Ishikawa (cell line): ENCODE data around the gene MGME1.

ENCODE experiments used
- CEBPB ChIP-seq: IDR thresholded peaks from 2 replicates; pipeline ENCODE4 v1.6.1; 2012
- CREB1 ChIP-seq: IDR thresholded peaks from 2 replicates; pipeline ENCODE4 v1.6.1; 2012; ENCODE audit warnings: low read depth
- EGR1 ChIP-seq: IDR thresholded peaks from 2 replicates; pipeline ENCODE4 v1.6.1; 2012
- EP300 ChIP-seq: IDR thresholded peaks from 2 replicates; pipeline ENCODE4 v1.6.1; 2012; ENCODE audit warnings: borderline replicate concordance
- FOXM1 ChIP-seq: IDR thresholded peaks from 2 replicates; pipeline ENCODE4 v1.6.1; 2012; ENCODE audit warnings: low read depth, borderline replicate concordance
- MAX ChIP-seq: IDR thresholded peaks from 2 replicates; pipeline ENCODE4 v1.6.1; 2012
- NFIC ChIP-seq: IDR thresholded peaks from 2 replicates; pipeline ENCODE4 v1.6.1; 2012
- RAD21 ChIP-seq: IDR thresholded peaks from 2 replicates; pipeline ENCODE4 v1.6.1; 2012; ENCODE audit warnings: low read depth
- REST ChIP-seq: IDR thresholded peaks from 2 replicates; pipeline ENCODE4 v1.6.1; 2012; ENCODE audit warnings: low read depth, mild to moderate bottlenecking
- TAF1 ChIP-seq: IDR thresholded peaks from 2 replicates; pipeline ENCODE4 v1.6.1; 2012; ENCODE audit warnings: low read depth, mild to moderate bottlenecking
- TCF12 ChIP-seq: IDR thresholded peaks from 2 replicates; pipeline ENCODE4 v1.6.1; 2012; ENCODE audit warnings: low read depth
- TEAD4 ChIP-seq: IDR thresholded peaks from 2 replicates; pipeline ENCODE4 v1.6.1; 2012
- YY1 ChIP-seq: IDR thresholded peaks from 2 replicates; pipeline ENCODE4 v1.6.1; 2012; ENCODE audit warnings: low read depth
- ZBTB7A ChIP-seq: IDR thresholded peaks from 2 replicates; pipeline ENCODE4 v1.6.1; 2012; ENCODE audit warnings: low read depth
- TF ChIP-seq, protein P1 (sequence below): IDR thresholded peaks from 2 replicates; pipeline ENCODE4 v1.6.1; 2012

Gene MGME1

DNA sequence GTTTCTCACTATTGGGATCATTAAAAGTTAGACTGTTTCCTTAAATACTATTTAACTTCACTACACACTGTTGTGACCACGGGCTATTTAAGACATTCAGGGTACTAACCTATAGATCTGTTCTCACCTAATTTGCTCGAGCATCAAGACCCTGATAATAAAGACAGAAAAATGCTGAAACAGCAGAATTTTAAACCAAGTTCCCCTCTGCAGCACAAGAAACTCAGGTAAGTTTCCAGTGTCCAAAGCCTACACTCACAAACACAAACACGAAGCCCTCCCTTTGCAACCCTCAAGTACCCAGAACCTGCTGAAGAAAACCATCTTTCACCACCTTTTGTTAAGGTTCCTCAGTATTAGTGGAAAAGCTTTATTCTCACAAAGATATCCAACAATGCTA lies 4.2 kb upstream of the MGME1 start:
- TF ChIP-seq YY1 (no peak), REST (no peak), TEAD4 (no peak), CEBPB (no peak), CREB1 (no peak), MAX (no peak), TCF12 (no peak), EP300 (no peak), TAF1 (no peak), FOXM1 (no peak), ZBTB7A (no peak), EGR1 (no peak), RAD21 (no peak), NFIC (no peak)
- TF ChIP-seq, protein P1, sequence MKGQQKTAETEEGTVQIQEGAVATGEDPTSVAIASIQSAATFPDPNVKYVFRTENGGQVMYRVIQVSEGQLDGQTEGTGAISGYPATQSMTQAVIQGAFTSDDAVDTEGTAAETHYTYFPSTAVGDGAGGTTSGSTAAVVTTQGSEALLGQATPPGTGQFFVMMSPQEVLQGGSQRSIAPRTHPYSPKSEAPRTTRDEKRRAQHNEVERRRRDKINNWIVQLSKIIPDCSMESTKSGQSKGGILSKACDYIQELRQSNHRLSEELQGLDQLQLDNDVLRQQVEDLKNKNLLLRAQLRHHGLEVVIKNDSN, result no peak

- no peak for TF ChIP-seq TAF1
- TF ChIP-seq FOXM1, result no peak
- no peak for TF ChIP-seq EP300
- no peak for TF ChIP-seq TEAD4
These were observed 3.6 kb upstream of the MGME1 start for GRCh38 chr20:17965042-17965697.

DNA sequence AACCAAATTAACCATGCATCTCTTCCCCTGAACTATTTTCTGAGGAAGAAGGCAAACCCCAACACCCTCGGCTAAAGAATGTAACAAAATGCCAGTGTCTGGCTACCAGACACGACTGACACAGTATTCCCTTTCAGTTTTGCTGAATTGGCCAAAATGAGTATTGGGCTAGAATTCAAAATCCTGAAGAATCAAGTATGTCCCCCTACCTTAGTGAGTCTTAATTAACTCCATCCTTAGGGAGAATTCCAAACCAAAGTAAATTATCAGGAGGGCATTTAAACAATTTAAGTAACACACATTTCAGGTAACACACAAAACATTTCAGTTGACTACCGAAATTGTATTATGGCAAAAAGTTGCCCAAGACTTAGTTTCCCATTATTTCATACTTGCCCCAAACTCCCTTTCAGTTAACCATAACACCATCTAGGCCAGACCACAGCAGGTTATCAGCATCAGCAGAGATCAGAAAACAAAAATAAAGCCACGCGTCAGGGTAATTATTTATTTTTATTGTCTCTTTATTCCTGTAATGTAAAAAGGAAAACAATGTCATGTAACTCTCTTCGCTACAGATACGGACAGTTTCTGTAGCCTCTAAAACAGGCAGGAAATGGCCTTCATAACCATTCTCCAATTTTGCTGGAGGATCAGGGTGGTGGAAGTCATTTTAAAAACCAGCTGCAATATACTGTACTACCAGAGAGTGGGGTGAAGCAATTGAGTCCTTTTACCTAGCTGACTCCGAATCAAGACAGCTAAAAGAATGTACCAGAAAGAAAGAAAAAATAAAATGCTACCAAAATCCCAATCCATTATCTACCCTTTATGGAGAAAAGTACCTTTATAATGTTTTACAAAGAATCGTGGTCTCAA lies 2.1 kb upstream of the MGME1 start:
- no peak for TF ChIP-seq CEBPB
- no peak for TF ChIP-seq EGR1
- TF ChIP-seq FOXM1, result no peak
- no peak for TF ChIP-seq ZBTB7A
- no peak for TF ChIP-seq NFIC

- TF ChIP-seq ZBTB7A, result no peak
- TF ChIP-seq REST, result no peak
- no peak for TF ChIP-seq EP300
These were observed 1.1 kb upstream of the MGME1 start for GRCh38 chr20:17967521-17968365.

DNA sequence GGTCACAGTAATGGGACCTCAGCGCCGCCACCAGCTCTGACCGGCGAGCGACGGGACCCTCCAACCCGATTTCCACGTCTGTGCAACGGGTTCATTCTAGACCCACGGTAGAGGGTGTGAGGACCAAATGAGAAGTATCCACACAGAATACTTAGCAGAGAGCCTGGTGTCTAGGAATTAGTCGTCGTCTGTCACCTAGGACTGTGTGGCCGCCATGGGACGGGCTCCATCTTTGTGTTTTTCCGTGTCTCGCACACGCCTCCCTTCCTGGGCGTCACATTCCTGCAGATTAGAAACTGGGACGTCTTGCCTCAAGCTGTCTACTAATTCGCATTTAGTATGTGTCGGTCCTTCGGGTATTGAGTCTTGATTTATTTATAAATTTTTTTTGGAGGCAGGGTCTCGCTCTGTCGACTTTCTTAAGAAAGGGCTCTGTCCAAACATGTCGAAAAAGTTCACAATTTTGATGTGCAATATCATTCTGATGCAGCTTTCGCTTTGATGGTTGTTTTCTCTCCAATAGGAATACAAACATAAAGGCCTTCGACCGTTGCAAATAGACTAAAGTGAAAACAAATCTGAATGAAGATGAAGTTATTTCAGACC lies 563 bp downstream of the MGME1 start:
- TF ChIP-seq FOXM1 (no peak), YY1 (peak; percentile 89), TCF12 (no peak), EGR1 (no peak), TEAD4 (peak; percentile 53; the same call in 1 of the 2 replicates), EP300 (no peak; the same call in 1 of the 2 replicates)

DNA sequence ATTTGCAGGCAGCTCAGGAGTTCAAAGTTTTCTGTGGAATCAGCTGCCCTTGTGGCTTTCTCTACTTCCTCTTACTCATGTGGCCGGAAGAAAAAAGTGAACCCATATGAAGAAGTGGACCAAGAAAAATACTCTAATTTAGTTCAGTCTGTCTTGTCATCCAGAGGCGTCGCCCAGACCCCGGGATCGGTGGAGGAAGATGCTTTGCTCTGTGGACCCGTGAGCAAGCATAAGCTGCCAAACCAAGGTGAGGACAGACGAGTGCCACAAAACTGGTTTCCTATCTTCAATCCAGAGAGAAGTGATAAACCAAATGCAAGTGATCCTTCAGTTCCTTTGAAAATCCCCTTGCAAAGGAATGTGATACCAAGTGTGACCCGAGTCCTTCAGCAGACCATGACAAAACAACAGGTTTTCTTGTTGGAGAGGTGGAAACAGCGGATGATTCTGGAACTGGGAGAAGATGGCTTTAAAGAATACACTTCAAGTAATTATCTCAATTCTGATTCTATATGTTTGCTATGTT lies 1.1 kb downstream of the MGME1 start:
- TF ChIP-seq EP300 (no peak), CEBPB (no peak), NFIC (no peak), RAD21 (no peak), TCF12 (no peak), EGR1 (no peak), TEAD4 (no peak)
